GM20431 (cell line): ENCODE measurements around the gene ELMO3.

Source experiments
- in situ Hi-C: fragments of 300-500 bp; cut with MseI, MboI; formaldehyde crosslinking; loops from one replicate; pipeline ENCODE4 v1.15.0; 2020; ENCODE audit warnings: low sequenced_read_pairs; ENCODE audit not compliant: unreplicated experiment

ELMO3 gene

GRCh38 chr16:67213197-67214019, 14.5 kb downstream of the ELMO3 start:
- in situ Hi-C loops: no loop called here

GRCh38 chr16:67215706-67216105, 16.8 kb downstream of the ELMO3 start:
- in situ Hi-C loops: no loop called here

- in situ Hi-C loops: no loop called here
These were observed 17.9 kb downstream of the ELMO3 start for GRCh38 chr16:67216612-67217490.

GRCh38 chr16:67223992-67224391, 25.1 kb downstream of the ELMO3 start:
- in situ Hi-C loops: no loop called here

GRCh38 chr16:67226295-67226803, 27.4 kb downstream of the ELMO3 start:
- in situ Hi-C loops: no loop called here

- in situ Hi-C loops: no loop called here
These were observed 28.1 kb downstream of the ELMO3 start, which contains the start of gene TMEM208 for GRCh38 chr16:67226804-67227566. Gene TMEM208 (plus strand): TSS chr16:67227130. CDS start chr16:67227219, 89 bp downstream.

- in situ Hi-C loops: no loop called here
These were observed 28.6 kb downstream of the ELMO3 start for GRCh38 chr16:67227567-67227921.

- in situ Hi-C loops: no loop called here
These were observed 29.3 kb downstream of the ELMO3 start for GRCh38 chr16:67228034-67228785.

- in situ Hi-C loops: no loop called here
These were observed 30.0 kb downstream of the ELMO3 start for GRCh38 chr16:67228905-67229304.

GRCh38 chr16:67229906-67230808, 31.2 kb downstream of the ELMO3 start:
- in situ Hi-C loops: no loop called here

- in situ Hi-C loops: no loop called here
These were observed 32.1 kb downstream of the ELMO3 start for GRCh38 chr16:67230809-67231660.

- in situ Hi-C loops: no loop called here
These were observed 34.7 kb downstream of the ELMO3 start for GRCh38 chr16:67233596-67233995.

- in situ Hi-C loops: no loop called here
These were observed 35.3 kb downstream of the ELMO3 start for GRCh38 chr16:67234180-67234597.

- in situ Hi-C loops: no loop called here
These were observed 37.1 kb downstream of the ELMO3 start for GRCh38 chr16:67235816-67236562.

GRCh38 chr16:67236563-67237395, 37.8 kb downstream of the ELMO3 start:
- in situ Hi-C loops: no loop called here
